ENCODE data around the gene STK32A.
A peak's percentile ranks its signal among the peaks of the same experiment; 100 is the strongest.

The STK32A gene

DNA sequence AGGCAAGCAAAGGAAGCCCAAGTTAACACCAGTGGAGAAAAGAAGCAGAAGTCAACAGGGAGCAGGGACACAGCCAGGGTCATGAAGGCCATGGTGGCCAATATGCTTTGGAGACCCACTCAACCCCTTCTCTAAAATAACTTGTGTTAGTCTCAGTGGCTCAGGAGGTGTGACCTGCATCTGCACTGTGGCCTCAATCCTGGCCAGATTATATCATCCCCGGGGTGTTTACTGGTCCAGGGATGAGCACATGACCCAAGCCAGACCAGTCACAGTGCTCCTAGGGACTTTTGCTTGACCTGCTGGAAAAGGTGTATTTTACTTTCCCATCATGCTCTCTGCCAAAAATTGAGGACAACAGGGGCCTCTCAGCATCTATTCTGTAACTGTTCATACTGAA lies 169.9 kb downstream of the STK32A start:
- intact Hi-C loops (cut with DNase I) = no loop called here
- DNase-seq = no peak

DNA sequence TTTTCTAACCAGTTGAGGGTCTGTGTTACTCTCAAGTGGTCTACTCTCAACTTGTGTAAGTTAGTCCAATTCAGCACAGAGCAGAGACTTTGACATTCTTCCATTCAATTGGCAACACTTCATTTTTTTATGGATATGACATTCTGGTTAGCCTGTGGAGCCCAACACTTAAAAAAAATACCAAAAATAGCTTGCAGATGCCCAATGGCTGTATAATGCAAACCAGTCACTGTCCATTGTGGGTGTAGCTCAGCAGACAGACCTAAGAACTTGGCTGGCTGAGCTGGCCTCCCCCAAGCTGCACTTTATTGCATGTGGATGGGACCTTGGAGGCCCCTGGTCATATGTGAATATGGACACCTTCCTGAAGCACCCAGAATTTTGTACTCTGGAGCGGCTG lies 171.8 kb downstream of the STK32A start:
- DNase-seq = no peak
- intact Hi-C loops (cut with DNase I) = no loop called here

DNA sequence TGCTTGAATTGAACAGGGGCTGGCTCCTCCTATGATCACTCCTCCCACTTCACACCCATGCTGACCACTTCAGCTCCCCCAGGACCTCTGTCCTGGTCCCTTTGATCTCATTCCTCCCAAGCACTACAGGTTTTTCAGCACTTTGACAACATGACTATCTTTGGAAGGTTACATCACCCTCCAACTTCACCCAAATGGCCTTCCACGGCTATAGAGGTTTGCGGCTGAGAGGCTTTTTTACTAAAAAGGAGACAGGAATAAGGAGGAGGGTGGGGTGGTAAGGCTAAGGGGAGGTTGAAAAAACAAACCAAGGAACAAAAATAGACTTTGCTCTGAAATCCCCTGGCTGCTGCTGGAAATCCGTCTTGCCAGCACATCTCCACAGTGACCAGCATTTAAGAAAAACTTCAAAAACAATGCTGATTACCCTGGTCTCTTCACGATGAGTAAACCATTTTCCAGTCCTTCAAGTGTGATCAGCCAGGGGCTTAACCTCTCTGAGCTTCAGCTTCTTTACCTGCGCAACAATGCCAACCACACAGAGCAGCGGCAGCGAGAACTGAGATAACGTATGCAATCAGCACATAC lies 172.4 kb downstream of the STK32A start:
- no peak for DNase-seq
- intact Hi-C loops (cut with DNase I) = no loop called here

DNA sequence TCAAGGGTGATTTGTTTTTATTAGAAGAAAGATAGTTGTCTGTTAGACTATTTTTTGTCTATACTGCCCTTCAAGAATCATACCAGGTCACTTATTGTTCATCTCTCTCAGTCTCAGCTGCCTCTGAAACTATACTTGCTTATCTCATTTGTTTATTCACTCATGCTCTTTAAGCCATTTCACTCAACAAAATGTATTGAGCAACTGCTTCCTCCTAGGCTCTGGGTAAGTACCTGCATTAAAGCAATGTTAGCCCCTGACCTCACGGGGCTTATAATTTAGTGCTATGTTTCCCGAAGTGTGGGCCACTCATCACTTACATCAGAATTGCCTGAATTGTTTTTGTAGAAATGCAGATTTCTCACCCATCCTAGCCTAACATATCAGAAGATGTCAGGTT lies 174.2 kb downstream of the STK32A start:
- DNase-seq = no peak
- intact Hi-C loops (cut with DNase I) = no loop called here

DNA sequence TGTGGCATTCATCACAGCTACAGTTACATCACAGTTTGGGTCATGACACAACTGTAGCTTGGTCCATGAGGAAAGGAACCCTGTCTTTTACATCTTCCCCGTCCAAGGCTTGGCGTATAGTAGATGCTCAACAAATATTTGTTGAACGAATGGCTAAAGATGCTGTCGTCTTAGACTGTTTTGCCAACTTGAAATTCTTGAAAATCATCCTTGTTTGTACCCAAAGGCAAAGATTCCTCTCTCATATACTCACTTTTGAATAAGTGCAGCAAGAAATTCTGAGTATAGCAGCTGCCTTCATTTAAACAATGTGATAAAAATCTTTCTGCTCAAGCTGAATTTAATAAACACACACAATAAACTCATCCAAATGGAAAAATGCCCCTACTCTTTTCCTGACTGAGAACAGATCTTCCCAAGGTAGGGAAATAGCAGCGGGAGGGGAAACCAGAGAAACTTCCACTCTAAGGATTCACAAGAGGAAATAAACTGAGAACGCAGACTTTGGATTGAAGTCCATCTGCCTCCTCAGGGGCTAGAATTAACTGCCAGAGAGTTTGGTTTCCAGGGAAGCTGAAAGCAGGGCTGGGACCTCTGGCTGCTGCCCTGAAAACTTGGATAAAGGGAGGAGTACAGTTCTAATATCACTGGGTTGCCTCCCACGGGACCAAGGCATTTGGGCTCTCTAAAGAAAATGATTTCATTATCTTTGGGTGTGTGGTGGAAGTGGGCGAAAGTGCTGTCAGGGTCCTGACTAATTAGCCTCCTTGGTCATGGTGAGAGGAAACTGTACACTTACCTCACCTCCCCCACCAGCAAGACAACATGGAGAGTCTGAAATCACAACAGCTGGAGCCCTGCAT lies 175.9 kb downstream of the STK32A start:
- DNase-seq = peak in 1 of 42 donors; percentile 10
- intact Hi-C loops (cut with DNase I) = no loop called here

DNA sequence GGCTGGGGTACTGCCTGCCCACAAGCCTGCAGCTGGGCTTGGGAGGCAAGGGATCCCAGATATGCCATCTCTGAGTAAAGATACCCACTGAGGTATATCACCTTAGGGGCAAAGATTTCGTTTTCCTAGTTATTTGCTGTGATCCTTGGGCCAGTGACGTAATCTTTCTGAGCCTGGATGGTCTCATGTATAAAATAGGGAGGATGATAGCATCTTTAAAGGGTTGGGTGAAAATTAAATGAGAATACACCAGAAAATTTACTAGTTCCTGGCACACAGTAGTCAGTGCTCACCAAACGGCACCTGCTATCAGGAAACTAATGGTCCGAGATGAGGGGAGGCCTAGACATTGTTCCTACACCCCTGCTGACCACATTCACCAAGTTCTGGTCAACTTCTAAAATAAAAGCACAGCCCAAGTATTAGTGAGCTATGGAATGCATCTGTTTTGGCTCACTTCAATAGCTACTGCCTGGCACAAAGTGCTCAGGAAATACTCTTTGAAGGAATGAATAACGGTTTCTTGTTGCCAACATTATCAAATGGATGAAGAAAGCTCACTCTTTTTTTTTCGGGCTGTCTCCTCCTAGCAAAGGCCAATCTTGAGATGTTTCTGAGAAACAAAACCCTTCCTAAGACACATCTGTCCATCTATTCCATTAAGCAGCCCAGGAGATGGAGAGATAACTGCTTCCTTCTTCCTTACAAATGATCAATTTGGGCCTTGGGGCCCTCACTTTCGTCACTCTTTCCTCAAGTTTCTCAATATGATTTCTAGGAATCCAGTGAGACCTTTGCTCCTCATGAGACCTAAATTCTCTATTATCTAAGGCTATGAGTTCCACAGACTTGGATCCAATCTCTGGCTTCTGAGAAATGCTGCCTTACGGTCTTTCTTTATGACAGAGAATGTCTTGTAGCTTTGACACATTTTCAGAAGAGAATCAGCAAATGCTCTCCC lies 176.8 kb downstream of the STK32A start:
- no peak for DNase-seq
- intact Hi-C loops (cut with DNase I) = no loop called here

DNA sequence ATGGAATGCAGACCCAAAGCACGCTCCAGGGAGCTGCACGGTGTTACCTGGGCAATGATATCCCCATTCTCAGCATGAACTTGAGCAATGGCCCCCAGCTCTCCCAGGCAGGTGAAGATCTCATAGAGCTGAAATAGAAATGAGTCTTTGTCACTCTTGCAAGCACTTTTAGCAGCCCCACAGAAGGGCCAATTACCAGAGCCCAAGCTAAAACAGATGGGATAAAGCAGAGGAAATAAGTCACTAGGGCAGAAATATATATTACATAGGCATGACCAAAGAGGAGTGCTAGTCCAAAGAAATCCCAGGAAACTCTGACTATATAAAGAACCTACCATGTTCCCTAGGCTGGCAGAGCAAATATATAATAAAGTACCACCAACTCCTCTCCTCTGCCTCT lies 177.7 kb downstream of the STK32A start:
- intact Hi-C loops (cut with DNase I) = no loop called here
- no peak for DNase-seq

DNA sequence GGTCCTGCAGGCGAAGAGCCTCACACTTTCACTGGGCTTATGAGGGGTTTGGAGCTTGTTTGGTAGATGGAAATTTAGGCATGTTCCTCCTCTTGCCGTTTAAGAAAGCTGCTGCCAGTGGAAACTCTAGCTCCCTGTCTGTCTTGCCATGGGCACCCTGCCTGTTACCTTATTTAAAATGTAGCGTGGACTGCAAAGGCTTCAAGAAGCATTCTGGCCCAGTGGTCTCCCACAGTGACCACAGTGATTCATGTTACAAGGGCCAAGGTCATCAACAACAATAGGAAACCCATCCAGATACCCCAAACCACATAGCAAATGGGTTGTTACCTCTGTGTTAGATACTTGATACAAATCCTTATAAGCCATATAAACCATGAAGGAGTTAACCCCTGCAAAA lies 178.4 kb downstream of the STK32A start:
- intact Hi-C loops (cut with DNase I) = no loop called here
- DNase-seq = no peak

DNA sequence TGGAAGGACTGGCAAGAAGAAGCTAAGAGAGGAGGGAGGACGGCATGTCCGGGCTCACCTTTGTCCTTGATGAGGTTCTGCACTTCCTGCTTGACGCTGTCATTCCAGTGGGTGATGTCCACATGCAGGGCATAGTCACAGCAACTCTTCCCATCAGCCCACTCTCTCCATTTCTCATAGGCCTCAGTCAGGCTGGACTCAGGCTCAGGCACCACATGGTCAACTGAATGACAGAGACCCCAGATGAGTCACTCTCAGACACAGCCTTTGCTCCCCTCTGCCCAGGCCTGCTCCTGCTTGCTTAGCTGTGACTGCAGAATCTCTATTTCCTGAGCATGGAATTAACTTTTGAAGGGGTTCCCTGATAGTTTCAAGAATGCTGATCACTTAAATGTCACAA lies 180.8 kb downstream of the STK32A start:
- no peak for DNase-seq
- intact Hi-C loops (cut with DNase I) = no loop called here

DNA sequence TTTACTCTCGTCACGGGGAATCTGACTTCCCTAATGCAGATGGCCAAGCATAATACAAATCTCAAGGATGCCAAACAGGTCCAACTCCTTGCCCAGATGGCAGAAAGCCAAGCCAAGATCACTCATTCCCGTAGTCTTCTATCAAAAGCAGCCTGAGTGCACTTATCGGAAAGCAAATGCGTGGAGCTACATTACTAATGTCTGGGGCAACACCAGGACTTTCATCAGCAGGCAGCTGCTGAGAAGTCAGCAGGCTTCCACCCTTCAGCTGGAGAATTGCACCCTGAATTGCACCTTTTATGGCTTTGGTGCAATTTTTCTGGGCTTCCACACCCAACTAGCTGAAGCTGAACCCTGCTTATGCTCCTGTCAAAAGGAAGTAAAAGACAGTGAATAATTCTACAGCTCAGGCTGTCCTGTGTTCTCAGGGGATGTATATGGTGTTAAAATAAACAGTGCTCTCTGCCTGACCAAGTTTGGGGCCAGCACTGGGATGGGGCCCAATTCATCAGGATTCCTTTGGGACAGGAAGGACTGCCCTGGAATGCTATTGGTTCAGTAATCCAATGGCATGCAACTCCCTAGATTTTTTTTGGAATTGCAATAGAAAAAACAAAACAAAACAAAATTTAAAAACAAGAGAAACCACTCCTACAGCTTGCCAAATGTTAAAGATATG lies 182.4 kb downstream of the STK32A start:
- intact Hi-C loops (cut with DNase I) = no loop called here
- DNase-seq = peak in 5 of 42 donors; percentile 8 to 67 (median 46)

DNA sequence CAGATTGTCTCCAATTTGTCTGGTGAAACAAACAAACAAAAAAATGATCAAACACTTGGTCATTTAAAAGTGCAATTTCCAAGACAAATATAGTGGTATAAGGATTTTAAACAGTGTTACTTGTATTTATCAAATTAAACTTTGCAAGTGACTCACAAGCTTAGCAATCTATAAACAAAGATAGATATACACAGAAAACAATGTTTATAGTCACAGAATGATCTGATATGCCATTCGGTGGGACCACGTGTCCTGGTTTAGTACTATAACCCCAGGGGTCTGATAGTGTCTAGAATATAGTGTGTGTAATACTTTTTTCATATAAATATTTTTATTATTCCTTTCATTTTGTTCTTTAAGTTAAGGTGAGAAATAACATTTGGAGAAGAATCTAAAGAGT lies 183.8 kb downstream of the STK32A start:
- DNase-seq = no peak
- intact Hi-C loops (cut with DNase I) = no loop called here

DNA sequence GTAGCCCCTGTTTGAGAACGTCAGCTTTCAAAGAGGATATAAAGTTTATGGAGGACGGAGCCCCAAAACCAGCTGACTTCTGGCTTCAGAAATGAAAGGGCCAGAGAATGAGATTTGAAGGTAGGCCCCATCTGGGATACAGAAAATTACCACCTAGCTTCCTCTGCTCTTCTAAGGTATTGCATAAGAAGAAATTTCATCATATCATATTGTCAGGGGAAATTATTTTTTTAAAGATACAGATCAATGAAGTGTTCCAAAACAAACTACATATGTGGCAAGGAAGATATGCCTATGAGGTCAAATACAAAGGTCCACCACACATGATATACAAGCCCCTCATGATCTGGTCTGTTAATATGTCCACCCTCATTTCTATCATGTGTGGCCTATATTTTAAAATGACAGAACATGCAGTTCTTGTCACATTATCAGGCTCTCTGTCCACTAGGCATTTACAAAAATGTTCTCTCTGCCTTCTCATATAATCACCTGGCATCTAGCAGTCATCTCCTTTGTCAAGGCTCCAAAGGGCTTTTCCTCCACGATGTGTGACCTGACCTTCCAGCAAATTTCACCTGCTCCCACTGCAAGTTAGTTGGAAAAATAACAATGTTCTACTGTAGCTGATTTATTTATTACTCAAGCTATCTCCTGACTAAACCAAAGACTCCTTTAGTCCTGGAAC lies 192.0 kb downstream of the STK32A start:
- intact Hi-C loops (cut with DNase I) = no loop called here

DNA sequence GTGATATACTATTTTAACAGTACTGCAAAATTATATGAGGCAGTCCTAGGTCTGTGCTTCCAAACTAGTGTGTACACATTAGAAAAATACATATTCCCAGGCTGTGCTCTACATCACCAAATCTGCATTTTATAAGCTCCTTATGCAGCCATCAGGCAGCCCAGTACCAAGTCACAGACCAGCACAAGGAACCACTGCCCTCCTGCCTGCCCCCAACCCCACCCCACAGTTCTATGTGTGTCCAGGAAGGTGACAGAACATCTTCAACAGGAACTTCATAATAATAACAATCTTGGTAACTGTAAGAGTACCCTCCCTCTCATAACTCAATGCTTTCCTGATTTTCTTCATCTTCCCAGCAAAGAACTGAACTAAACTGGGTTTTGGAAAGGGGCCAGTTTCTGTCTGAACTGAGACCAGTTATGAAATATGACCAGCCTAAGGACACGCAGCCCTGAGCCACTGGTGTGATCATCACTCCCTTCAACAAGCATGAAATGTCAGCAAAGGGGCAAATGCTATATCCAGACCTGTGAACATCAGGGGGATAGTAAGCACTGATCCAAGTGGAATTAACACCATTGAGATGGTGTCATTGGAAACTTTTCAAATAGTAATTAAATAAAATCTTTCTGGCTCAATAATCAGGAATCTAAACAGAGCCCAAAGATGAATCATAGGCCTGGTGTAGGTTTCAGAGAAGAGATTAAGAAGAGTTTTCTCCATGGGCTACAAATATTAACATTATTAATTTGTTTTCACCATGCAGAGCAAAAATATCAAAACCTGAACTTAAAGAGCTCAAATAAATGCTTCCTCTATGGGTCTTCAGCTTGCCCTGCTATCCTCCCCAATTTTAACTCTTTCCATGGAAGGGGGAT lies 192.9 kb downstream of the STK32A start:
- no peak for DNase-seq
- intact Hi-C loops (cut with DNase I) = no loop called here

More for the DNA sequence above, 192.0 kb downstream of the STK32A start:
- no peak for DNase-seq

DNA sequence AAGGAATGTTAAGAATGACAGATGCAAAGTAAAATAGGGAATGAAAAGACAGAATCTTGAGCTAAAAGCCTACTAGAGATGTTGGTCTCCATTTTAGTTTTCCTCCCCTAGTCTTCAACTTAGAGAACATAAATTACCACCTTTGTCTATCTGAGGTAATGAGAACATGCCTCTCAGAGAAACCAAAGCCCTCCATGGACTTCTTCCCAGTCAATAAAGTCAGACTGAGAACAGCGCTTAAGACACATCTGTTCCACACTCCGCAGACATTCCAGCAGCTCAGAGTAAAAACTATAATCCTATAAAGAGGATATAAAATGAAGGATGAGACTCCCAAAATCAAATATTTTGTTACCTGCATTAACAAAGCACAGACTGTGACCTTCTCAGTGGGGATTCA lies 195.8 kb downstream of the STK32A start:
- intact Hi-C loops (cut with DNase I) = no loop called here
- DNase-seq = no peak

DNA sequence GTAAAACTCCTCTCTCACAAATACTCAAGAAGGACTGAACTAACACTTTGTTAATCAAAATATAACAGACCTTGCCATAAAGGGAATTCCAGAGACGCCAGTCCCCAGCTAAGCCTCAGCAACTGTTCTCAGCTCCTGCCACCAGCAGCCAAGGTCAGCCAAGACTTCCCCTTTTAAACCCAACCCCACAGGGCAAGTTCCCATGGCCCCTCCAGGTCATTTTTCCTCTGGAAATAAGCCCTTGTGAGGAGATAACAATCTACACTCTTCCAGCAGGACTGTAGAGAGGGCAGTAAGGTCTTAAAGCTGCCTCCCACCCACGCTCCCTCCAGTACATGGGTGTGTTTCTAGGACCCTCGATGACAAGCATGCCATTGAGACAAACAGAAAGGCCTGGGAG lies 196.8 kb downstream of the STK32A start:
- no peak for DNase-seq
- intact Hi-C loops (cut with DNase I) = no loop called here

DNA sequence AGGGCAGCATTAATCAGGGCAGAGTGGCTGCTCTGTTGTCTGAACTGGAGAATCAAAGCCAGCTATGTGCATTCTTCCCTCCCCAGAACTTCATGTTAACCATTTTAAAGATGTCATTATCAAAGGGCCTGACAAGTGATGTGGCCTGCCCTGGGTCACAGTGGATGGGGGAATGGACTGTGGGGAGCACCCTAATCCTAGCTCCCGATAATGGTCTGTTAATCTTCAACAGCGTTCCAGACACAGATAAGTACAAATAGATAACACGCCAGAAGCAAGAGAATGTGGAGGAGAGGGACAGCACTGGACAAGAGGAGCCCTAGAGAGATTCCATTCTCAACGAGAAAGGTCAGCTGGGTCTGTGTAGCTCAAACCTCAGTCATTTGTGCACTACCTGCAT lies 197.5 kb downstream of the STK32A start:
- DNase-seq = no peak
- intact Hi-C loops (cut with DNase I) = no loop called here

DNA sequence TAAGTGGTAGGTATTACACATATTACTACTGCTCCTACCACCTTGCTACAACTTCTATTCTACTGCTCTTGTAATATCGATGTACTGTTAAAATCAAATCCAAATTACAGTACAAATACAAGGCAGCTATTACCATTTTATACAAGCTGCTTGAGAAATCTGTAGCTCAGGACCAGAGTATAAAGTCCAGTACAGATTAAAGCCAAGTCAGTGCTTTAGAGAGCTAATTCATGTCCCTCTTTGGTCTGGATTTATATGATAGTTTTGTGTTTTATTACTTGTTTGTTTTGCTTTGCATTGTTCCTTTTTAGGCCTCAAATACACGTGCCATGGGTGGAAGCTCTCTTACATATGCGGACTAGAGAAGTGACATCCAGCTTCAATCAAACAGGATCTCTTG lies 199.2 kb downstream of the STK32A start:
- intact Hi-C loops (cut with DNase I) = no loop called here

DNA sequence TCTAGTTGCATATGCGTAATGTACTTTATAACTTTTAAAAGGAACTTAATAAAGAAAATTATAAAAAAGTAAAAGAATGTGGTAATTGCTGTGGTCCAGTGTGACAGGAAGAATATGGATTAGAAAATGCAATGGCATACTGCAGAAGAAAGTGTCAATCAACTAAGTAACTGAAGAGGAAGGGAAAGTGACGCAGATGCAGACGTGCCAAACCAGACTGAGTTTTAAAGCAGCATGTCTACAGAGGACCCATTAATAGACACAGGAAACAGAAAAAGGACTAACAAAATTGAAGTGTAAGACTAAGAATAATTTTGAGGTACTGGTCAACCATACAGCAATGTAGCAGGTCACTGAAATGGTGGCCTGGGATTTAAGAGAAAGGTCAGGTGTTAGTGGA lies 201.8 kb downstream of the STK32A start:
- DNase-seq = no peak
- intact Hi-C loops (cut with DNase I) = no loop called here

More for the DNA sequence above, 199.2 kb downstream of the STK32A start:
- no peak for DNase-seq

Measured in head of caudate nucleus (tissue), 42 donors.